Left hindlimb (tissue), 1 donor: ENCODE measurements around the gene IQGAP3.
"Not testable (repeated sequence)": the region's sequence is repeated elsewhere in the genome, so short reads cannot be mapped to it uniquely, and the experiment has no call there.

Experiments used
- DNase-seq: peaks from one replicate; pipeline ENCODE4 v3.0.0-alpha.2; 2018

Gene IQGAP3

GRCh38 chr1:156571919-156572662 is at the start of gene IQGAP3:
Gene IQGAP3, minus strand, starts transcription at chr1:156572565. Its CDS starts 36 bp downstream, at chr1:156572529.
- DNase-seq, result peak; percentile 89

- no peak for DNase-seq
Observed at GRCh38 chr1:156619582-156619955, 47.2 kb upstream of the IQGAP3 start.

- no peak for DNase-seq
Observed at GRCh38 chr1:156618853-156619581, 46.7 kb upstream of the IQGAP3 start, which contains the start of gene HAPLN2. Gene HAPLN2, plus strand, starts transcription at chr1:156619415. Its CDS starts 4,076 bp downstream, at chr1:156623491.

GRCh38 chr1:156616463-156616862 is 44.1 kb upstream of the IQGAP3 start:
- peak; percentile 42 for DNase-seq

DNA sequence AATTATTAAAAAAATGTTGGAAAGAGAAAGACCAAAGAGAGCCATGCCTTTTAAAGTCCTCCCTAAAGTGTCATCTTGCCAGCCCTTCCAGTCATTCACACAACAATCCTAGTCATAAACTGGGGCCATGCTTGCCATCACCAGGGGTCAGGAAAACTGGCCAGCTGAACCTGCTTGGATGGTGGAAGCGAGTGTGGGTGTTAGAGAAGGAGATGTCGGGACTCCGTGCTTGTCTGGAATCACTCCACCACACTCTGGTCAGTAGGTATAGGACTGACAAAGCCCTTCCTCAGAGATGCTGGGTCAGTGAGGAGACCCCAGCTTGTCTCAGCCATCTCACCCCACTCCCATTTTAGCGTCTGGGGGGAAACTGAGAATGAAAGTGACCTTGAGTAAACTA is 43.6 kb upstream of the IQGAP3 start:
- no peak for DNase-seq

DNA sequence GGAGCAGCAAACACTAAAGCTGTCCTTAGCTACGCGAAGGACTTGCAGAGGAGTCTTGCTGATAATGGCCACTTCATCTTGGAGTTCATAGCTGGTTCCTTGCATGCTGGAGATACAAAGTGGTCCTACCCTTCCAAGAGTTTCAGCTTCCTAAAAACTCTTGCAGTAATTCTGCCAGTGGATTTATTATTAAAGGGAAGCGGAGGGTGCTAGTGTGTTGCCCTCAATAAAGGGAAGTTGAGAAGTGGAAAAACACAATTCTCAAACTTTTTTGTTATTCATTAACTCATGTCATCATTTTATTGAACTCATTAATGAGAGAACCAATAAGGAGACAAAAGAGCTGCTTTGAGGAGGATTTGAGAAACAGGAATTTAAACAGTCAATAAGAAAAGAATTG is 40.3 kb upstream of the IQGAP3 start:
- no peak for DNase-seq

GRCh38 chr1:156610072-156610471 is 37.7 kb upstream of the IQGAP3 start:
- DNase-seq, result not testable (repeated sequence)

DNA sequence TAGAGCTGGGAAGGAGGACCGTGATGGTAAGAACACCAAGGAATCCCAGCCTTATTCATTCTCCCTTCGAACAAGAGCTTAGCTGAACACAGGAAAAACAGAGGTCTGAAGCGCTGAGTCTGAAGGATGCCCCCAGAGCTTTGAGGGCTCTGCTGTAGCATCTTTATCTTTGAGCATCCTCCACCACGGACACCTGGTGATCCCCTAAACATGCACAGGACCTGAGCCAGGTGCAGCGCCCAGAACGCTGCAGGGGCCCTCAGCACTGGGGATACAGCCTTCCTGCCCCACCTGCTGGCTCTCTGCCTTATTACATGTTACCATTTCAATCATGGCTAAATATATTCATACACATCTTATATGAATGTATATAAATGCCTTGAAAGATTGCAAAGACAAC is 36.6 kb upstream of the IQGAP3 start:
- DNase-seq, result no peak

GRCh38 chr1:156608036-156608674 is 35.8 kb upstream of the IQGAP3 start:
- no peak for DNase-seq

DNA sequence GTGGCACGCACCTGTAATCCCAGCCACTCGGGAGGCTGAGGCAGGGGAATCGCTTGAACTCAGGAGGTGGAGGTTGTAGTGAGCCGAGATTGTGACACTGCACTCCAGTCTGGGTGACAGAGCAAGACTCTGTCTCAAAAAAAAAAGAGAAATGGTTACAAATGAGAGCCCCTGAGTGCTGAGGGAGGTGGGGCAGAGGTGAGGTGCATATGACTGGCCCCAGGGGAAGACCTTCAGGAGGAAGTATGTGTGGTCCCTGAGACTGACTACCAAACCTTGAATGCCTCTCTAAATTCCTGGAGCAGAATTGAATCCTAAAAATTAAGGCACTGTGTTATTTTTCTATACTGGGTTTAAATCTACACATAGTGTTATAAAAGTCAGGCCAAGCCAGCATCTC is 35.0 kb upstream of the IQGAP3 start:
- DNase-seq, result not testable (repeated sequence)

- no peak for DNase-seq
Observed at GRCh38 chr1:156602557-156602993, 30.2 kb upstream of the IQGAP3 start.

GRCh38 chr1:156601892-156602291 is 29.5 kb upstream of the IQGAP3 start:
- DNase-seq, result no peak

- peak; percentile 90 for DNase-seq
Observed at GRCh38 chr1:156601122-156601830, 28.9 kb upstream of the IQGAP3 start, which contains the start of gene GPATCH4. Gene GPATCH4, minus strand, starts transcription at chr1:156601479.

DNA sequence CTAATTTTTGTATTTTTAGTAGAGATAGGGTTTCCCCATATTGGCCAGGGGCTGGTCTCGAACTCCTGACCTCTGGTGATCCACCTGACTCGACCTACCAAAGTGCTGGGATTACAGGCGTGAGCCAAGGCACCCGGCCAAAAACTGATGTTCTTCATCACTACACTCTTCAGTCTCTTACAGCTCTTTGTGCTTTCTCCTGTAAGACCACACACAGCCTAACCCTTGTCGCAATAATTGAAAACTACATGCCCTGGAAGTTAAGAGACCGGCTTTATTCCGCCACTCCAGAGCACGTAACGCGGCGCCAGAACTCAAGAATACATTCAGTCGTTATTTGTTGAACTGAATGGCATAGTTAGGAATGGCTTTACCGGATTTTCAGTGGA is 28.4 kb upstream of the IQGAP3 start:
- DNase-seq, result no peak

DNA sequence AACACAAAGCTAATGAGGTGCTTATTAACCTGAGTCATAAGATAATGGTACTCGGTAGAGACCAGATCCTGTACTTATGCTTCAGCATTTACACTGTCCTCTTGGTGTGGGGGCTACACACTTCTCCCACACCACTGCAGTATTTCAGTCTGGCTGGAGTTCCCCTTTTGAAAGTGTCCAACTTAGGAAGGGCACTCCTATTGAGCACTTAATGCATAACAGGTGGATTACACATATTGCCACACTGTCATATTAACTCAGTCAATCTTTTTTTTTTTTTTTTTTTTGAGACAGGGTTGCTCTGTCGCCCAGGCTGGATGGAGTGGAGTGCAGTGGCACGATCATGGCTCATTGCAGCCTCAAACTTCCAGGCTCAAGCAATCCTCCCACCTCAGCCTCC is 27.4 kb upstream of the IQGAP3 start:
- no peak for DNase-seq

DNA sequence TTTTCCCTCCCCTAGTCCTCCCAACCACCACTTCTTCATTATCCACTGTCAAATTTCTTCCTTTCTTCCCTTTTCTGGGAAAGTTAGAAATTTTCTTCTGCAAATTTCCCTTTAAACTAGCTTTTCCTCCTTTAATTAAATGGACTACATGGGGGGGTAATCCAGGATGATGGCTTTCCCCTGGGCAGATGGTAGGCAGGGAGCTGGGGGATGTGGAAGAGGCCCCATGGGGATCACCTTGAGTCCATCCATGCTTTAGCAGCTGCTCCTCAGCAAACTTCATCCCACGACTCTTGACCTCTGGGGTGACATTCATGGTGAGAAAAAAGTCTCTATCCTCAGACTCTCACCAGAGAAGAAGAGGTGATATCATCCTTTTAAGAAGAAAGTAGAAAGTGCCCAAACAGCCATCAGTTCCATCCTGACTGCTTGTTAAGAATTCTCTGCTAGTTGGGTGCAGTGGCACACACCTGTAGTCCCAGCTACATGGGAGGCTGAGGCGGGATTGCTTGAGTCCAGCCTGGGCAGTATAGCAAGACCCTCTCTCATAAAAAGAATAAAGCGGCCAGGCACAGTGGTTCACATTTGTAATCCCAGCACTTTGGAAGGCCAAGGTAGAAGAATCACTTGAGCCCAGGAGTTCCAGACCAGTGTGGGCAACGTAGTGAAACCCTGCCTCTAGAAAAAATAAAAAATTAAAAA is 26.5 kb upstream of the IQGAP3 start:
- no peak for DNase-seq

DNA sequence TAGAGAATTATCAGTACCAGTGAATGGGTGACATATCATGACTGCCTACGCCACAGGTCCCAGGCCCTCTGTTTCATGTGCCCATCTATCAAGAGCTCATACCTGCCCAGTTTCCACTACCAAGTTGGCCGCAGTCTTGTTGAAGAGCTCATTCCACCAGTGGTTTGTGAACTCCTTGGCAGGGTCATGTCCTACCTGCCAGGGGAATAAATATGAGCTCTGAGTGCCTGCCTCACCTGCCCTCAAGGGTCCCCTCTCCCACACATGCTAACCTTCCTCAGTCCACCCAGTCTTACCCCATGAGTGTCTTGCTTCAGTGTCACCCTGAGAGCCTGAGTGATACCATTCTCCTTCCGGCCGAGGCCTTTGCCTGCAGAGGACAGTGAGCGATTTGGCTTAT is 25.8 kb upstream of the IQGAP3 start:
- DNase-seq, result no peak

- DNase-seq, result no peak
Observed at GRCh38 chr1:156596426-156596825, 24.1 kb upstream of the IQGAP3 start.

DNA sequence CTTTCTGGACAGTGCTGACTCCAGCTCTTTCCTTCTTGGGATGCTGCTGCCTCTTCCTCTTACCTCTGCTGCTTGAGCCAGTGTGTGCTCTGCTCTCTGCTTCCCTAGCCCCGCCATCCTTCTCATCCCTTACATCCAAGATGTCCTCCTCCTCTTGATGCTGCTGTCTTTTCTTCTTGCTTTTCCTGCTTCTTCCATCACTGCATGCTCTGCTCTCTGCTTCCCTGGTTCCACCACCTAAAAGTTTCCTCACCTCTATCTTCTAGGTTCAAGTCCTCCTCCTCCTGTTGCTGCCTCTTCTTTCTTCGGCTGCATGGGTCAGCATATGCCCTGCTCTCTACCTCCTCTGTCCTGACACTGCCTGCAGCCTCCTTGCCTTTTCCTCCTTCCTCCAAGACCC is 22.7 kb upstream of the IQGAP3 start:
- no peak for DNase-seq

DNA sequence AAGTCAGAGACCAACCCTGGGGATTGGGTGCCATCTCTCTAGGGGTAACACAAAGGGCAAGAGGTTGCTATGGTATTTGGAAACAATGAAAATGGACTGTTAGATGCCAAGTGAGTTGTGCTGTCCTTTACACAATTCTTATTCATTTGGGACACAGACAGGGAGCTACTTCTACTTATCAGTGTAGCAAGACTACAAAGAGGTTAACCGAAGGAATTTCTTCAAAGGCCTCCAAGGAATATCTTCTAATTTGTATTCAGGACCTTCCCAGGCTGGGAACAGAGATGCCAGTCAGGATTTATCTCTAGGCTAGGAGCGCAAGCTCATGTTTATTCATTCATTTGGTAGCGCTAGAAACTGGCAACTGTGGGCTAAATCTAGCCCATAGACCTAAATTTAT is 21.8 kb upstream of the IQGAP3 start:
- DNase-seq, result no peak

DNA sequence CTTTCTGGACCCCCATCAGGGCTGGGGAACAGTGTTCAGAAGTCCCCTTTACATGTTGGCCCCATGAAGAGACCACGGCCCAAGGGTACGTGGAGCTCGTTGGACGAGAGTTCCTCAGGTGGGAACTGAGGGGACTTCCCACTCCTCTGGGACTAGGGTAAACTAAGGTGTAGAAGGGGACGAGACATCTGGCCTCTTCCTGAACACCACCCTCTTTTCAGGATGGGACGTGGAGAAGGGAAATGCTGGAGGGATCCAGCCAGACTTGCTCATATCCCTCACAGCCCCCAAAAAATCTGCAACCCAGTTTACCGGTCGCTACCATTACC is 21.3 kb upstream of the IQGAP3 start:
- DNase-seq, result no peak

GRCh38 chr1:156592910-156593660 is 20.7 kb upstream of the IQGAP3 start:
- no peak for DNase-seq
